Mesothelial cell of epicardium (in vitro differentiated cells): Measurements from ENCODE around the gene PIMREG. TPM values are rescaled to one million over a fixed set of nuclear protein-coding genes. Genes with fewer than 3 reads are reported as not detected.

Source experiments
- DNase-seq, 2 experiments: peaks; one replicate each; pipeline ENCODE4 v3.0.0; 2021; ENCODE audit warnings: low spot score in 2 of 2; ENCODE audit not compliant: unreplicated experiment in 2 of 2
- H3K27ac Mint-ChIP-seq: 2 replicates; pipeline ENCODE4 v1.8.0; 2021; ENCODE audit warnings: mixed read lengths
- H3K27me3 Mint-ChIP-seq: 2 replicates; pipeline ENCODE4 v1.8.0; 2021; ENCODE audit warnings: low read depth, mixed read lengths
- H3K36me3 Mint-ChIP-seq: 2 replicates; pipeline ENCODE4 v1.8.0; 2021; ENCODE audit warnings: mixed read lengths
- H3K4me1 Mint-ChIP-seq: 2 replicates; pipeline ENCODE4 v1.8.0; 2021; ENCODE audit warnings: mixed read lengths
- H3K4me3 Mint-ChIP-seq: 2 replicates; pipeline ENCODE4 v1.8.0; 2021; ENCODE audit warnings: mild to moderate bottlenecking, moderate library complexity, mixed read lengths
- H3K9me3 Mint-ChIP-seq: 2 replicates; pipeline ENCODE4 v1.8.0; 2021; ENCODE audit warnings: mixed read lengths
- CTCF ChIP-seq: fragments of 200-600 bp; sonication (generic); IDR thresholded peaks from one replicate; pipeline ENCODE4 v1.5.0; 2021; ENCODE audit warnings: antibody characterized with exemption; ENCODE audit not compliant: unreplicated experiment
- total RNA-seq: library from RNA; stranded (reverse); gene quantifications from 3 replicates; pipeline ENCODE4 v1.2.1, GENCODE V29; 2021

The PIMREG gene
- total RNA-seq, 1 donor from 2014 or later: 13.9 TPM

GRCh38 chr17:6449307-6449706 lies 5.1 kb downstream of the PIMREG start:
- Mint-ChIP-seq H3K27ac (no peak overlapping the region), H3K36me3 (peaks cover 9% of the 10 kb centered on the region), H3K4me1 (peaks cover 4% of the 10 kb centered on the region), H3K4me3 (no peak overlapping the region), H3K27me3 (peaks cover 12% of the 10 kb centered on the region), H3K9me3 (no peaks in the 10 kb centered on the region)
- no peak for DNase-seq
- no peak for TF ChIP-seq CTCF

GRCh38 chr17:6450926-6451832 lies 6.9 kb downstream of the PIMREG start:
- Mint-ChIP-seq H3K27ac (no peak overlapping the region), H3K27me3 (peaks cover 20% of the 10 kb centered on the region), H3K4me3 (no peak overlapping the region), H3K9me3 (no peaks in the 10 kb centered on the region), H3K36me3 (peaks cover 5% of the 10 kb centered on the region), H3K4me1 (peaks cover 1% of the 10 kb centered on the region)
- DNase-seq: no peak
- TF ChIP-seq CTCF: no peak

GRCh38 chr17:6452471-6453266 lies 8.4 kb downstream of the PIMREG start:
- Mint-ChIP-seq H3K27me3 (peaks cover 30% of the 10 kb centered on the region), H3K4me3 (no peak overlapping the region), H3K27ac (no peak overlapping the region), H3K36me3 (peaks cover 5% of the 10 kb centered on the region), H3K4me1 (peaks cover 1% of the 10 kb centered on the region), H3K9me3 (no peaks in the 10 kb centered on the region)
- DNase-seq: no peak
- no peak for TF ChIP-seq CTCF

GRCh38 chr17:6453279-6454024 lies 9.2 kb downstream of the PIMREG start:
- Mint-ChIP-seq H3K4me3 (no peak overlapping the region), H3K4me1 (peaks cover 1% of the 10 kb centered on the region), H3K36me3 (peaks cover 2% of the 10 kb centered on the region)

More at GRCh38 chr17:6453279-6454024, 9.2 kb downstream of the PIMREG start:
- peaks cover 30% of the 10 kb centered on the region for H3K27me3 Mint-ChIP-seq
- no peak for DNase-seq
- H3K9me3 Mint-ChIP-seq: no peaks in the 10 kb centered on the region
- no peak for TF ChIP-seq CTCF
- no peak overlapping the region for H3K27ac Mint-ChIP-seq
